Frontal cortex (tissue), 4 donors: ENCODE measurements around the gene TGFBR3. TPM values are rescaled to one million over a fixed set of nuclear protein-coding genes. Genes with fewer than 3 reads are reported as not detected.
A peak's percentile ranks its signal among the peaks of the same experiment; 100 is the strongest.

ENCODE experiments used
- DNase-seq, 2 donors: peaks; one replicate each; pipeline ENCODE4 v3.0.0; 2012; ENCODE audit warnings: low spot score in 2 of 2
- FAIRE-seq: peaks from 2 replicates; lab custom pipeline; 2012; peaks lifted over from hg19 to GRCh38; lab: Jason Lieb, UNC
- total RNA-seq: library from RNA; depleted of rRNA; stranded (reverse); fragments of >200 nt; gene quantifications from one replicate; pipeline ENCODE4 v1.2.3, GENCODE V29; 2014
- donor health status: control.
- donor health status: control.
- donor health status: control.

The TGFBR3 gene
- total RNA-seq, 1 donor from 2014 or later, result 4.9 TPM

DNA sequence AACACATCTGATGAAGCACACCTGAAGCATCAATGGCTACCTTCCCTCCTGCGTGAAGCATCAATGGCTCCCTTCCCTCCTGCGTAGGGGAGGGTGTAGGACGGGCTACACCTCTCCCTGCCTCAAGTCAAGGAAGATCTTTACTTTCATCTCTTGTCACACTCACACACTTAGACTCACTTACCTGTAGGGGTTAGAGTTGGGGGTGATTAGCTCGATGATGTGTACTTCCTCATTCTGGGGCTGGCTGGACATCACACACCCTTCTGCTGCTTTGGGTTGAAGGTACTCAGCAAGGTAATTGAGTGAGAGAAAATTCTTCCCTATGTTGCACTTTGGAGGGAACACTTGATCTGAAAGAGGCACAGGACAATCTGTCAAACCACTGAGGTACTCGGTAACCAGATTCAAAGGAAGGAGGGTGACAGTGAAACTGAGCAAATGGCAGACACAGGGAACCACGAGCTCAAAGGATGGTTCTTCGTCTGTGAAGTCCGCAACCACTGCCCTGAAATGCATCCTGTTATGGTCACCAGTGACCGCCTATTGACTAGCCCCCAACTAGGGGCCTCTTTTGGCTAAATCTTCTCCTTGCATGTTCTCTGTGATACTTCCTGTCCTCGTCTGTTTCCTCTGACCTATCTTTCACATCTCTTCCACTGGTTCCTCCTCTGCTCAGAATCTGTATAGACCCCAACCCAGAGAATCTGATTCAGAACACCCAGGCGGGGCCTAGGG, 156.2 kb downstream of the TGFBR3 start:
- FAIRE-seq (no peak), DNase-seq (no peak)

GRCh38 chr1:91727763-91728162, 158.2 kb downstream of the TGFBR3 start:
- DNase-seq (no peak), FAIRE-seq (no peak)

GRCh38 chr1:91725989-91726721, 159.8 kb downstream of the TGFBR3 start:
- FAIRE-seq, result no peak
- DNase-seq, result peak in 1 of 2 donors; percentile 34

- FAIRE-seq, result no peak
- DNase-seq, result no peak
These were observed 160.3 kb downstream of the TGFBR3 start for GRCh38 chr1:91725618-91725988.

DNA sequence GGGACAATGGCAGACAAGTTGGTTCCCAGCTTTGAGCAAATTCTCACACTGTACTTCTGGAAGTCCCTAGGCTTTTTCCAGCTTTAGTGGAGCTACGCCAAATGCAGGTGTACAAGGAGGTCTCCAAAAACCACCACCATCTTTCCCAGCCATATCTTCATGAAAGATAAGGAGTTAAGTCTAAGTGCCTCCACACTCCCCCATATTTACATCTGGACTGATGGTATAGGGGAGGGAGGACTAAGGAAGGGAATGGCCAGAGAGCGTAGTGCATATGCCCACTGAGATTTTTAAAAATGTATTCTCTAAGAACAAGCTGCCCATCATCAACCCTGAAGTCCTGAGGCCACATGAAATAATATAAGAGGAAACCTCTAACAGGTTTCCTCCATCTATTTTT, 161.3 kb downstream of the TGFBR3 start:
- DNase-seq (no peak), FAIRE-seq (no peak)

DNA sequence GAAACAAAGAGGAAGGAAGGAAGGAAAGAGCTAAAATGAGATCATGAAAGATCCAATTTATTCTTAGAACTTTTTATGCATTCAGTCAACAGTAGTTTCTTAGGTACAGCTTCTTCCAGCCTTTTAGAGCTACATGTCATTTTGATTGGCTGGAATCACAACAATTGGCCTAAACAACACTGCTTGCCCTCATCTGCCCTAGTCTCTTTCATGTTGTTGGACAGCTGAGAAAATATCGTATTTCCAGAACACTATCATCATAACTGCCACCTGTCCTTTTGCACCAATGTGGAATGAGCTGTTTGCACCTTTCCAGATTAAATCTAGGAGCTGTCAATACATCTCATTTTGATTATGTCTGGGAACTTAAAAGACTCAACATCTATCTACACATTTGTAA, 161.7 kb downstream of the TGFBR3 start:
- no peak for FAIRE-seq
- no peak for DNase-seq

DNA sequence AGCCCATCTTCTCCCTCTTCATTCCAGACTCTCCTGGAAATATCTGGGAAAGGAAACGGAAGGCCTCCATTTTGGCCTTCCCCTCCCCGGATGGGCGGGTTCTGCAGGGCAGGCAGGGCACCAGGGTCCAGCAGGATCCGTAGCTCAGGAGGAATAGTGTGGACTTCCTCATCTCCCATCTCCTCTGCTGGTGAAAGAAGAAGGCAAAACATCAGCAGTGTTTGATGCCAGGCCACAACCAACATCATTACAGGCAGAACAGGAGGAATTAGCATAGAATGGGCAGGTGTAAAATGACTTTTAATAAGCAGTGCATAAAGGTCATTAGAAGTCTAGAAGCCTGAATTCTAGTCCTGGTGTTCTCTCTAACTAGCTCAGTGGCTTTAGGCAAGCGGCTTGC, 165.9 kb downstream of the TGFBR3 start:
- FAIRE-seq, result no peak
- no peak for DNase-seq

GRCh38 chr1:91718877-91719276, 167.1 kb downstream of the TGFBR3 start:
- FAIRE-seq (no peak), DNase-seq (no peak)

DNA sequence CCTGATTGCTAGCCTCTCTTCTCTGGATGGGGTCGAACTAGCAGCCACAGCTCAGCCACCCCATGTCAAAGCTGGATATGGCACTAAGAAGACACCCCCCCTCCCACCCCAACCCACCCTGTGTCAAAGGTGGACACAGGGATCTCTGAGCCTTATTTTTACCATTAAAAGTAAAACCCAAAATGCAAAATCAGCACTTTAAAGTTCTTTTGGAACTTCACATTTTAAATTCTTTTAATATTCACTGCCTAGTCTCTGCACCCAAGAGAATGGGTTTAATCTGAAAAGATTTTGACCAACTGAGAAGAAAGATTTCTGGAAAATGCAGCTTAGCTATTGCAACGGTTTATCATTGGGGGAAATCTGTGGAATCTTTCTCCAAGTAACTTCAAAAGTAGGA, 167.6 kb downstream of the TGFBR3 start:
- FAIRE-seq (no peak), DNase-seq (no peak)

DNA sequence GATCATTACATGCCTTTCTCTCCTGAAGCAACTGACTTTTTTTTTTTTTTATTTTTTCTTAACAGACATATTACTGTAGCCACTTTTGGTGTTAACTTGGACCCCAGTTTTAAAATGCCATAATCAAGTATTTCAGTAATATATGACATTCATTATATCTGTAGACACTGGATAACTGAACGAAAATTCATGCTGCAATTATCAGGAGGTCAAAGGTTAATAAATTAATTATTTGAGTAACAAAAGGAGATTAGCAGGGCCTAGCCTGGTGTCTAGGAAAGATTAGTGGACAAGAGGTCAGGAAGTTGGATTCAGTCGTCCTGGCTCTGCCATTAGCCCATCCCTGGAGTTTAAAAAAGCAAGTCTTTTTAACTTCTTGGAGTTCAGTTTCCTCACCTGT, 168.1 kb downstream of the TGFBR3 start:
- no peak for DNase-seq
- no peak for FAIRE-seq

- no peak for FAIRE-seq
- no peak for DNase-seq
These were observed 169.6 kb downstream of the TGFBR3 start for GRCh38 chr1:91716339-91716738.

GRCh38 chr1:91715416-91716000, 170.4 kb downstream of the TGFBR3 start:
- DNase-seq (no peak), FAIRE-seq (no peak)

- DNase-seq (no peak), FAIRE-seq (no peak)
These were observed 171.0 kb downstream of the TGFBR3 start for GRCh38 chr1:91714867-91715381.

DNA sequence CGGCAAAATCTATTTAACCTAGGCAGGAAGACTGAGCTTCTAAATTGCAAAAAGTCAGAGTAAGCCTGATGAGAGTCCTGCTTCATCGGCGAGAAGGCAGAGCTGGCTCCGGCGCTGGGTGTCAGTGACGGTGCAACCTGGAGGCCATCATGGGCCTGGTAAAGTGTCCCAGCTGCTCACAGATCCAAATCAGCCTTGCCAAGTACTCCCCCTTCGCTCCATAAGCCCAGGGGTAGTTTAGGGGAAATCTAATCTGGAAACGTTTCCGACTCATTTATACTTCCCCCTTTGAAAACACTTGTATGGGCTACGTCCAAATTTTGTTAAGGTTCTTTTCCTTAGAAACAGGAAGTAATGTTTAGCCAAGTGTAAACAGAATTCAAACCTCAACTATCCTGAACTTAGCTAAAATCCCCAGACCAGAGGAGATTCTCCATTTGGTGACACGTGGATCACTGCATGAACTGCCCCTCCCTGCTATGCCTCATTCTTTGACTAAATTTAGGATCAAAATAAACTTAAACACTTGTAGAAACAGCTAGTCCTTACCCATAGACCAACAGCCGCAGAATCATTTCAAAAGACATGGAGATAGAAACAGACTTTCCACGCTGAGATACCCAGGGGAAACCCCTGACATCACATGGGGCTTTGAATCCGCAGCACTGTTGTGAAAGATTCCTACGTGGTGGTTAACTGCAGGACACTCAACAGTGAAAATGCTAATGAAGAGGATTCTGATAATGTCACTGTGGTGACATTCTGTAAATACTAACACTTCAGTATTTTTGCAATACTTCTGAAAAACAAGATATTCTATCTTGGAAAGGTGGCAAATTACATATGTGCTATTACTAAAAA, 172.7 kb downstream of the TGFBR3 start:
- DNase-seq (no peak), FAIRE-seq (no peak)

- FAIRE-seq (no peak), DNase-seq (no peak)
These were observed 173.6 kb downstream of the TGFBR3 start for GRCh38 chr1:91712393-91712792.

GRCh38 chr1:91711504-91712247, 174.3 kb downstream of the TGFBR3 start:
- DNase-seq (no peak), FAIRE-seq (no peak)

- DNase-seq (no peak), FAIRE-seq (no peak)
These were observed 175.7 kb downstream of the TGFBR3 start for GRCh38 chr1:91710261-91710660.

DNA sequence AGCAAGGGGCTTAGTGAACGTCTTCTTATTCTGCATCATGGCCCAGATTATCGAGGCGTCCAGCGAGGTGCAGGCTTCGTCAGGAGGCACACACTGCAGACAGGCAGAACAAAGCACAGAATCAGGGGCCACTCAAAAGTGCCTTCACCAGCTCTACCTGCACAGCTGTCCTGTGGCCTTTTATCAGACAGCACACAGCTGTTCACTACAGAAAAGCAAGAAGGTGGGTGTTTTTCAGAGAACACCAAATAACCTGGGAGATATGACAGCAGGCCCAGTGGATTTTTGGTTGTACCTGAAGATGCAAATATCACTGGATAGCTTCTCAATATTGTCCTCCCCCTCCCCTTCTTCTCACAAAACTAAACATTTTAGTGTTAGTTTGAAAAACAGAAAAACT, 177.3 kb downstream of the TGFBR3 start:
- FAIRE-seq, result no peak
- no peak for DNase-seq

- FAIRE-seq (no peak), DNase-seq (no peak)
These were observed 178.1 kb downstream of the TGFBR3 start for GRCh38 chr1:91707890-91708218.
